Kidney (tissue), 14 donors: ENCODE results near the gene CCDC50. TPM values are rescaled to one million over a fixed set of nuclear protein-coding genes. Genes with fewer than 3 reads are reported as not detected.
A peak's percentile ranks its signal among the peaks of the same experiment; 100 is the strongest.

Experiments
- DNase-seq, 5 donors: peaks; one replicate each; pipeline ENCODE4 v3.0.0-alpha.2; 2013 to 2020
- FAIRE-seq: peaks from 2 replicates; lab custom pipeline; 2012; peaks lifted over from hg19 to GRCh38; lab: Jason Lieb, UNC
- H3K27ac ChIP-seq, 2 donors: one replicate each; pipeline ENCODE4 v1.7.0; 2013; ENCODE audit warnings: low read depth in 2 of 2, low read length in 2 of 2, inconsistent platforms in 1 of 2
- H3K27me3 ChIP-seq: one replicate; pipeline ENCODE4 v1.7.1; 2013; ENCODE audit warnings: low read length, inconsistent platforms; ENCODE audit not compliant: control insufficient read depth, insufficient read depth
- H3K36me3 ChIP-seq, 3 donors: one replicate each; pipeline versions ENCODE4 v1.7.0 to v1.7.1; 2013; ENCODE audit warnings: low read length in 3 of 3, control low read depth in 1 of 3, inconsistent platforms in 1 of 3; ENCODE audit not compliant: insufficient read depth in 3 of 3, control insufficient read depth in 2 of 3
- H3K4me1 ChIP-seq, 3 donors: one replicate each; pipeline versions ENCODE4 v1.7.0 to v1.7.1; 2013; ENCODE audit warnings: low read length in 3 of 3, inconsistent platforms in 1 of 3, low read depth in 1 of 3; ENCODE audit not compliant: control insufficient read depth in 2 of 3, insufficient read depth in 2 of 3
- H3K4me3 ChIP-seq, 3 donors: one replicate each; pipeline versions ENCODE4 v1.7.0 to v1.8.1; 2013; ENCODE audit warnings: low read length in 3 of 3, control low read depth in 1 of 3, inconsistent platforms in 1 of 3
- H3K9ac ChIP-seq, 3 donors: one replicate each; pipeline versions ENCODE4 v1.7.0 to v1.7.1; 2013; ENCODE audit warnings: low read length in 3 of 3, control low read depth in 1 of 3, inconsistent platforms in 1 of 3
- H3K9me3 ChIP-seq, 3 donors: one replicate each; pipeline versions ENCODE4 v1.7.0 to v1.7.1; 2013; ENCODE audit warnings: low read length in 3 of 3, control low read depth in 1 of 3, inconsistent platforms in 1 of 3; ENCODE audit not compliant: control insufficient read depth in 2 of 3, insufficient read depth in 1 of 3
- CTCF ChIP-seq: IDR thresholded peaks from 3 replicates; pipeline ENCODE4 v1.5.1; 2012; ENCODE audit warnings: mild to moderate bottlenecking, moderate library complexity, borderline replicate concordance; ENCODE audit not compliant: insufficient read depth; ENCODE audit errors: extremely low read depth
- intact Hi-C: fragments of 100-400 bp; cut with DNase I; formaldehyde crosslinking; loops from one replicate; pipeline ENCODE4 v1.11.1; 2022
- polyA plus RNA-seq: library from polyadenylated mRNA; stranded (reverse); fragments of 350-450 nt; fragmentation: Illumina TruSeq; extraction: RNeasy Lipid Tissue Mini Kit (QIAGEN cat#74804); gene quantifications from one replicate; pipeline ENCODE4 v1.2.3, GENCODE V29; 2014; ENCODE audit warnings: low read depth, low replicate concordance; ENCODE audit not compliant: insufficient read depth
- total RNA-seq: library from RNA; stranded (reverse); fragmentation: NEBNext Ultra II Directional; extraction: Animal tissue kit (Norgen Biotek cat#: 25700); gene quantifications from one replicate; pipeline ENCODE4 v1.2.1, GENCODE V29; 2021
- donor health status: control.
- donor health status: control.
- donor health status: control.
- donor health status: control.
- donor health status: control.
- donor health status: DM: yes; HTN: yes; CAD: no.
- donor health status: Normal renal cell carcinoma (clear cell type).

CCDC50 gene
- total and polyA plus RNA-seq, 2 donors from 2014 or later = 34.7 to 105 TPM

GRCh38 chr3:191401775-191402357 is 72.7 kb downstream of the CCDC50 start:
- Histone ChIP-seq H3K4me1 (no peaks in the 10 kb centered on the region), H3K4me3 (no peak overlapping the region), H3K36me3 (no peaks in the 10 kb centered on the region), H3K27me3 (no peaks in the 10 kb centered on the region), H3K9ac (no peak overlapping the region), H3K27ac (no peak overlapping the region), H3K9me3 (no peaks in the 10 kb centered on the region)
- intact Hi-C loops = no loop called here
- peak in 1 of 5 donors; percentile 20 for DNase-seq
- no peak for FAIRE-seq
- no peak for TF ChIP-seq CTCF

- DNase-seq (no peak), FAIRE-seq (no peak)
- Histone ChIP-seq H3K9me3 (peaks cover 0 to 2% (median 0%) of the 10 kb centered on the region in 3 donors), H3K9ac (no peak overlapping the region), H3K27me3 (no peaks in the 10 kb centered on the region), H3K36me3 (no peaks in the 10 kb centered on the region), H3K4me3 (no peak overlapping the region), H3K27ac (no peak overlapping the region), H3K4me1 (no peaks in the 10 kb centered on the region)
- intact Hi-C loops = no loop called here
- no peak for TF ChIP-seq CTCF
These were observed 80.7 kb downstream of the CCDC50 start for GRCh38 chr3:191409791-191410359.

DNA sequence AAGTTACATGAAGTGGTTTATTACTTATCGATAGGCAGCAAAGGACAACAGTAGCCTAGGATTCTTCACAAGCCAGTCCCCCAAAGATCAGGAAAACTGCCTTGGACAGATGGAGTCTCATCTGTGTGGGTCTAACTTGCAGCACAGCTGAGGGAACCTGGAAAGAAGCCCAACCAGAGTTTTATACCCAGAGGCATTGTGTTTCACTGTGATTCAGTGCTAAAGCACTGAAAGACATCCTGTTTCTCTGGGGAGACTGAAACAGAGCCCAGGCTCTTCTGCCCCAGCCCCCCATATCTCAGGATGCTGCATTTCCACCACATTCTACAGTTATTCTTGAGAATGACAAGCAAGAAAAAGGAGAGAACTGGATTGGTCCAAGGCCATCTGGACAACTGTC is 83.6 kb downstream of the CCDC50 start:
- no peak for TF ChIP-seq CTCF
- Histone ChIP-seq H3K27ac (no peak overlapping the region), H3K9ac (no peak overlapping the region), H3K36me3 (no peaks in the 10 kb centered on the region), H3K27me3 (no peaks in the 10 kb centered on the region), H3K9me3 (peaks cover 0 to 2% (median 0%) of the 10 kb centered on the region in 3 donors), H3K4me3 (no peak overlapping the region), H3K4me1 (no peaks in the 10 kb centered on the region)
- DNase-seq (peak in 1 of 5 donors; percentile 24), FAIRE-seq (no peak)
- intact Hi-C loops = no loop called here

DNA sequence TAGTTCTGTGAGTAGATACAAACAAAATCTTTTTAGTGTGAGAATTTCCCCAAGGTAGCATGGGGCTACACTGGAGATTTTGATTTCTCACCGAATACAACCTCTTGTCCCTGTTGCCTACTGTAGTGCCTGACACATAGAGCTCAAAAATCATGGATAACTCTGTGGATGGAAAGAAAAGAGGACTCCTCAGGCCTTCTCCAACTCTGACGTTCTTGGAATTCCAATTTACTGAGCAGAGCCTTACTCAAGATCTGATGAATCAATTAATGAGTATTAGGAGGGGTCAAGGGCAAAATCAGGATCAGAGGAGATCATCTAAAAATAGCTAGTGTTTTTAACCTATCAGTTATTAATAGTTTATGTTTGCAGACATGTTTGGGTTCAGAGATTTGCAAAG is 85.1 kb downstream of the CCDC50 start:
- Histone ChIP-seq H3K27ac (no peak overlapping the region), H3K36me3 (no peaks in the 10 kb centered on the region), H3K9ac (no peak overlapping the region), H3K9me3 (peaks cover 0 to 2% (median 0%) of the 10 kb centered on the region in 3 donors), H3K4me1 (no peaks in the 10 kb centered on the region), H3K4me3 (no peak overlapping the region), H3K27me3 (no peaks in the 10 kb centered on the region)
- no peak for FAIRE-seq
- intact Hi-C loops = no loop called here
- no peak for DNase-seq
- no peak for TF ChIP-seq CTCF
